Gastroesophageal sphincter (tissue), 4 donors: ENCODE measurements around the gene MAG. TPM values are rescaled to one million over a fixed set of nuclear protein-coding genes. Genes with fewer than 3 reads are reported as not detected.

Source experiments
- ATAC-seq: fragments of 150-250 bp; one replicate; pipeline ENCODE4 v1.9.1; 2016; ENCODE audit warnings: mild to moderate bottlenecking, moderate library complexity
- H3K27ac ChIP-seq, 4 donors: fragments of 200-600 bp; sonication (generic) in 3 of 4; 1 replicate in 3 of 4; 2 replicates in 1 of 4; pipeline ENCODE4 v1.5.1; 2016 to 2019
- H3K27me3 ChIP-seq: fragments of 200-600 bp; sonication (generic); one replicate; pipeline ENCODE4 v1.5.1; 2019
- H3K36me3 ChIP-seq, 2 donors: fragments of 200-600 bp; sonication (generic); one replicate each; pipeline ENCODE4 v1.5.1; 2019; ENCODE audit warnings: control low read depth in 1 of 2
- H3K4me1 ChIP-seq, 3 donors: fragments of 200-600 bp; sonication (generic); 1 replicate in 2 of 3; 2 replicates in 1 of 3; pipeline ENCODE4 v1.5.1; 2016 to 2019; ENCODE audit warnings: control low read depth in 2 of 3
- H3K4me3 ChIP-seq, 2 donors: fragments of 200-600 bp; sonication (generic); one replicate each; pipeline ENCODE4 v1.5.1; 2019; ENCODE audit warnings: mild to moderate bottlenecking in 1 of 2, moderate library complexity in 1 of 2
- H3K9me3 ChIP-seq, 3 donors: fragments of 200-600 bp; sonication (generic); one replicate each; pipeline ENCODE4 v1.5.1; 2017 to 2019; ENCODE audit warnings: control low read depth in 2 of 3
- EP300 ChIP-seq: sonication (generic); formaldehyde crosslinking; IDR thresholded peaks from one replicate; pipeline ENCODE4 v1.6.1; 2017; ENCODE audit warnings: antibody characterized with exemption, mild to moderate bottlenecking
- POLR2A ChIP-seq, 2 donors: fragments of 450-650 bp; IDR thresholded peaks; one replicate each; pipeline ENCODE4 v1.6.1; 2017; ENCODE audit warnings: antibody characterized with exemption in 2 of 2, mild to moderate bottlenecking in 2 of 2, moderate library complexity in 1 of 2
- POLR2AphosphoS5 ChIP-seq: sonication (generic); formaldehyde crosslinking; IDR thresholded peaks from one replicate; pipeline ENCODE4 v1.6.1; 2017; ENCODE audit warnings: antibody characterized with exemption
- WGBS, 2 donors: methylation state at CpG; one replicate each; pipeline ENCODE4 v1.1.5; 2018; ENCODE audit warnings: low coverage in 1 of 2; 5-methylcytosine and 5-hydroxymethylcytosine counted together
- total RNA-seq, 4 donors: library from RNA; depleted of rRNA; stranded (reverse); fragments of >200 nt; gene quantifications; one replicate each; pipeline ENCODE4 v1.1.0, GENCODE V29; 2016
- TF ChIP-seq, protein P1 (sequence below), 4 experiments: fragments of 200-600 bp in 2 of 4; fragments of 450-650 bp in 2 of 4; sonication (generic) in 1 of 4; IDR thresholded peaks; one replicate each; pipeline ENCODE4 v1.5.1; 2017 to 2019; ENCODE audit warnings: antibody characterized with exemption in 4 of 4, mild to moderate bottlenecking in 2 of 4, moderate library complexity in 2 of 4

Gene MAG
- total RNA-seq, 4 donors from 2014 or later, result 0.40 TPM; not detected in 3

GRCh38 chr19:35254341-35255297, 37.3 kb upstream of the MAG start:
- no peaks in the 10 kb centered on the region for H3K36me3 ChIP-seq
- no peak overlapping the region for H3K4me3 ChIP-seq
- H3K9me3 ChIP-seq, result no peaks in the 10 kb centered on the region
- H3K27ac ChIP-seq, result peak overlapping the region in 3 of 4 donors; percentile 8 to 40 (median 16)
- TF ChIP-seq POLR2AphosphoS5, result no peak
- TF ChIP-seq EP300, result no peak
- TF ChIP-seq, protein P1, sequence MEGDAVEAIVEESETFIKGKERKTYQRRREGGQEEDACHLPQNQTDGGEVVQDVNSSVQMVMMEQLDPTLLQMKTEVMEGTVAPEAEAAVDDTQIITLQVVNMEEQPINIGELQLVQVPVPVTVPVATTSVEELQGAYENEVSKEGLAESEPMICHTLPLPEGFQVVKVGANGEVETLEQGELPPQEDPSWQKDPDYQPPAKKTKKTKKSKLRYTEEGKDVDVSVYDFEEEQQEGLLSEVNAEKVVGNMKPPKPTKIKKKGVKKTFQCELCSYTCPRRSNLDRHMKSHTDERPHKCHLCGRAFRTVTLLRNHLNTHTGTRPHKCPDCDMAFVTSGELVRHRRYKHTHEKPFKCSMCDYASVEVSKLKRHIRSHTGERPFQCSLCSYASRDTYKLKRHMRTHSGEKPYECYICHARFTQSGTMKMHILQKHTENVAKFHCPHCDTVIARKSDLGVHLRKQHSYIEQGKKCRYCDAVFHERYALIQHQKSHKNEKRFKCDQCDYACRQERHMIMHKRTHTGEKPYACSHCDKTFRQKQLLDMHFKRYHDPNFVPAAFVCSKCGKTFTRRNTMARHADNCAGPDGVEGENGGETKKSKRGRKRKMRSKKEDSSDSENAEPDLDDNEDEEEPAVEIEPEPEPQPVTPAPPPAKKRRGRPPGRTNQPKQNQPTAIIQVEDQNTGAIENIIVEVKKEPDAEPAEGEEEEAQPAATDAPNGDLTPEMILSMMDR (IDR thresholded peaks at IDR 0.05), result no peak
- no peak for TF ChIP-seq POLR2A (IDR thresholded peaks at IDR 0.05)
- peaks cover 77% of the 10 kb centered on the region for H3K27me3 ChIP-seq
- WGBS, 2 donors, result 82 to 93% methylated on average over 3 to 9 of the region's 17 CpGs
- ATAC-seq, result no peak
- H3K4me1 ChIP-seq, result no peaks in the 10 kb centered on the region

GRCh38 chr19:35256566-35256965, 35.4 kb upstream of the MAG start:
- TF ChIP-seq POLR2A (IDR thresholded peaks at IDR 0.05) (no peak), EP300 (no peak), POLR2AphosphoS5 (no peak)
- TF ChIP-seq, protein P1 (IDR thresholded peaks at IDR 0.05), result no peak
- ATAC-seq, result no peak
- WGBS, 2 donors, result 39 to 43% methylated on average over 1 to 2 of the region's 2 CpGs
- Histone ChIP-seq H3K27ac (no peak overlapping the region), H3K27me3 (peaks cover 59% of the 10 kb centered on the region), H3K36me3 (no peaks in the 10 kb centered on the region), H3K9me3 (no peaks in the 10 kb centered on the region), H3K4me1 (no peaks in the 10 kb centered on the region), H3K4me3 (no peak overlapping the region)

DNA sequence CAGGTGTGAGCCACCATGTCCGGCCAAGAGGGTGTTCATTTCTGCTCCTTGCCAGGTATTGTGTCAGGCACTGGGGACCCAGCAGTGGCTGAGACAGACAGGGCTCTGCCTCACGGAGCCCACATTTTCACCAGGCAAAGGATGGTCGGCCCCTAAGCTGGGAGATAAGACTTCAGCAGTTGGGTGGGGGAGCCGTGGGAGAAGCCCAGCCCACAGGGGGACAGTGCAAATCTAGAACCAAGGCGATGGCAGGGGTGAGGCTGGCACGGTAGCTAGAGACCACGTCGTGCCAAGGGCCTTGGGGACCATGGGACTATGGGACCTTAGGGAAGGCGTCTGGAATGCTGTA, 34.9 kb upstream of the MAG start:
- no peak overlapping the region for H3K27ac ChIP-seq
- H3K4me3 ChIP-seq, result no peak overlapping the region
- no peaks in the 10 kb centered on the region for H3K36me3 ChIP-seq
- WGBS, 2 donors, result 61 to 73% methylated on average over 4 to 8 of the region's 9 CpGs
- H3K27me3 ChIP-seq, result peaks cover 58% of the 10 kb centered on the region
- no peak for TF ChIP-seq POLR2A (IDR thresholded peaks at IDR 0.05)
- TF ChIP-seq POLR2AphosphoS5, result no peak
- TF ChIP-seq, protein P1 (IDR thresholded peaks at IDR 0.05), result no peak
- TF ChIP-seq EP300, result no peak
- ATAC-seq, result no peak
- H3K4me1 ChIP-seq, result no peaks in the 10 kb centered on the region
- no peaks in the 10 kb centered on the region for H3K9me3 ChIP-seq

DNA sequence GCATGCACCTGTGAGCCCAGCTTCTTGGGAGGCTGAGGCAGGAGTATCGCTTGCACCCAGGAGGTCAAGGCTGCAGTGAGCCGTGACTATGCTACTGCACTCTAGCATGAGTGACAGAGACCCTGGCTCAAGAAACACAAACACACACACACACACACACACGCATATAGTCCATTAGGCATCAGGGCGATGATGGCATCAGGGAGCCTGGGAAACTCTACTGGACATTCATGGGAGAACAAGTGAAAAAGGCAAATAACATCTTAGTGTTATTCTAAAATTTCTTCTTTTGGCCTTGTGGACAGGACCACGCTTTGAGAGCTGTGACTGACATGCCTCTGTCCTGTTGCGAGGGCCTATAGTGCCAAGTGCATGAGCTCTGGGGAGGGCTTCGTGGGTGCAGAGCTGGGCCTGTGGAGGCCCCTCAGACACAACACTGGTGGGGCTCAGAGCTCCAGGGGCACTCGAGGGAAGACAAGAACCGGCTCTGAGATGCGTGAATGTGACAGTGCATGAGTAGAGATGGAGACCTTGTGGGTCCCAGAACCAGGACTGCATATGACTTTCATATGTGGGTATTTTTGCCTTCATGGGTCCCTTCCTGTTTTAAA, 31.2 kb upstream of the MAG start:
- Histone ChIP-seq H3K36me3 (no peaks in the 10 kb centered on the region), H3K27ac (no peak overlapping the region), H3K4me1 (peaks cover 0 to 16% (median 13%) of the 10 kb centered on the region in 3 donors), H3K9me3 (no peaks in the 10 kb centered on the region), H3K4me3 (no peak overlapping the region), H3K27me3 (peaks cover 25% of the 10 kb centered on the region)
- 48 to 72% methylated on average over 4 to 6 of the region's 10 CpGs for WGBS, 2 donors
- ATAC-seq, result no peak
- TF ChIP-seq POLR2AphosphoS5 (no peak), POLR2A (IDR thresholded peaks at IDR 0.05) (no peak), EP300 (no peak)
- TF ChIP-seq, protein P1 (IDR thresholded peaks at IDR 0.05), result no peak
